Measurements from ENCODE around the gene RPL39.

- TF ChIP-seq POLR2A (IDR thresholded peaks at IDR 0.05; ENCODE audit: low read length) (no peak), GATA1 (IDR thresholded peaks at IDR 0.05; ENCODE audit: low read depth, low read length) (no peak)
These were observed 28.7 kb downstream of the RPL39 start for GRCh38 chrX:119762718-119763117.

Data from erythroblast (primary cell).